Lower leg skin (tissue), 3 donors: ENCODE data around the gene MSMB.

Experiments
- POLR2A ChIP-seq, 2 donors: fragments of 450-650 bp; IDR thresholded peaks; one replicate each; pipeline ENCODE4 v1.6.1; 2016 to 2017; ENCODE audit warnings: antibody characterized with exemption in 2 of 2, mild to moderate bottlenecking in 1 of 2, moderate library complexity in 1 of 2
- TF ChIP-seq, protein P1 (sequence below), 3 donors: fragments of 450-650 bp; IDR thresholded peaks; one replicate each; pipeline ENCODE4 v1.5.1; 2016; ENCODE audit warnings: antibody characterized with exemption in 3 of 3, mild to moderate bottlenecking in 3 of 3, moderate library complexity in 2 of 3

- TF ChIP-seq POLR2A (IDR thresholded peaks at IDR 0.05) = no peak
- TF ChIP-seq, protein P1, sequence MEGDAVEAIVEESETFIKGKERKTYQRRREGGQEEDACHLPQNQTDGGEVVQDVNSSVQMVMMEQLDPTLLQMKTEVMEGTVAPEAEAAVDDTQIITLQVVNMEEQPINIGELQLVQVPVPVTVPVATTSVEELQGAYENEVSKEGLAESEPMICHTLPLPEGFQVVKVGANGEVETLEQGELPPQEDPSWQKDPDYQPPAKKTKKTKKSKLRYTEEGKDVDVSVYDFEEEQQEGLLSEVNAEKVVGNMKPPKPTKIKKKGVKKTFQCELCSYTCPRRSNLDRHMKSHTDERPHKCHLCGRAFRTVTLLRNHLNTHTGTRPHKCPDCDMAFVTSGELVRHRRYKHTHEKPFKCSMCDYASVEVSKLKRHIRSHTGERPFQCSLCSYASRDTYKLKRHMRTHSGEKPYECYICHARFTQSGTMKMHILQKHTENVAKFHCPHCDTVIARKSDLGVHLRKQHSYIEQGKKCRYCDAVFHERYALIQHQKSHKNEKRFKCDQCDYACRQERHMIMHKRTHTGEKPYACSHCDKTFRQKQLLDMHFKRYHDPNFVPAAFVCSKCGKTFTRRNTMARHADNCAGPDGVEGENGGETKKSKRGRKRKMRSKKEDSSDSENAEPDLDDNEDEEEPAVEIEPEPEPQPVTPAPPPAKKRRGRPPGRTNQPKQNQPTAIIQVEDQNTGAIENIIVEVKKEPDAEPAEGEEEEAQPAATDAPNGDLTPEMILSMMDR (IDR thresholded peaks at IDR 0.05) = no peak
Measured at GRCh38 chr10:45997557-45997956, 48.5 kb downstream of the MSMB start.
